Fibroblast of upper back skin (primary cell): ENCODE measurements around the gene DOCK2.
A peak's percentile ranks its signal among the peaks of the same experiment; 100 is the strongest.
"Not testable (repeated sequence)": the region's sequence is repeated elsewhere in the genome, so short reads cannot be mapped to it uniquely, and the experiment has no call there.

Source experiments
- DNase-seq: peaks from one replicate; pipeline ENCODE4 v3.0.0-alpha.2; 2013

DOCK2 gene

DNA sequence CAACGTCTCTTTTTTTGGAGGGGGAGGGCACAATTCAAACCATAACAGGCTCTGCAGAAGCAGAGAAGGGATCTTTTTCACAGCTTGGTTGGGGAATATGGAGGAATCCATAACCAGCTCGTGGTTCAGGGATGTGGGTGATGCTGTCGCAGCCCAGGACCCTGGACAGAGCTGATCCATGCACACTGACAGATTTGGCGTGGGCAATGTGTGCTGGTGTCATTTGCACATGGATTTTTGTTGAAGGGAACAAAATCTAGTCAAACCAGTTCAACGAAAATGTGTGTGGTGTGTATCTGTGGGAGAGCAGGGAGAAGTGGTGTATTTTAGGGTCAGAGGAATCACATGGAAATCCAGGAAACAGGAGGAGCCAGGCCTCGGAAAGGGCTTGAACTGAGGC, 4.2 kb downstream of the DOCK2 start:
- DNase-seq = peak; percentile 44

- no peak for DNase-seq
Observed at GRCh38 chr5:169646856-169647255, 9.8 kb downstream of the DOCK2 start.

DNA sequence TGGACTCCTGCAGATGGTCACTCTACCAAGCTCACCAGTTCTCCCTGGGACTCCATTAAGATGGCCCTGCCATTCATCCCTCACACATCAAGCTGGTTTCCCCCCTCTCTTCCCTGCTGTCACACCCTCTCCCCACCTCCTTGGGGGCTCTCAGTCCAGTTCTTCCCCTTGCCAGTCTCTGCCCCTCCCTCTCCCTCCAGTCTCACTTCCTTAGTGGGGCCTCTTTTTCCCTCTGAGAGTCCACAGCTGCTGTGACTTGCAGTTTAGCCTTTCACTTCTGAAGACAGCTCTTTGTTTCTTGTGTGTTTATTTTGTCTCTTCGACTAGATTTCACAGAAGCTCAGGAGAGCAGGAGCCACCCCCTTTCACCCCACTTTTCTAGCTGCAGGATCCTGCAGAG, 10.5 kb downstream of the DOCK2 start:
- no peak for DNase-seq

DNA sequence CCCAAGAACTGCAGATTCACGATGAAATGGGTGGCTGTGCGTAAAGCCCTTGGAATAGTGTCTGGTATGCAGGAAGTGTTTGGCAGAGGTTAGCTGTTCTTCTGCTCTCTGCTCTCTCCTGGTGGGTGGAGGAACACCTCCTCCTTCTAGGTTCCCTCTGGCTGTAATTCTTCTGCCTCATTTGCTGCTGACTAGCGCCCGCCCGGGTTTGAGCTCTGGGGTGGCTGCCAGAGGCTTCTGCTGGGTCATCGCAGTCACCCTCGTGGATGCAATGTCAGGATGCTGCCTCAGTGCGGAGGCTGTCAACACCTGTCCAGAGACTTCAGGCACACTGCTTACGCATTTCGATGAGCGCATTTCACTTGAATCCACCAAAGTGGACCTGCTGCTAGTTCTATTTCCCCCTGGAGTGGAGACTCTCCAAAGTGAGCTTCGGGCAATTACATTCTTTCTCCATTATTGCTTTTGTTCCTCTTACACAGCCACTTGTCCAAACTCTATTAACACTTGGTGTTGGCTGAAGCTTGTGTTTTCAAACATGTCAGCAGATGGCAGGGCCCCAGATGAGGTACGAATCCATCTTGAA, 11.7 kb downstream of the DOCK2 start:
- no peak for DNase-seq

- DNase-seq = no peak
Observed at GRCh38 chr5:169649486-169649885, 12.4 kb downstream of the DOCK2 start.

DNA sequence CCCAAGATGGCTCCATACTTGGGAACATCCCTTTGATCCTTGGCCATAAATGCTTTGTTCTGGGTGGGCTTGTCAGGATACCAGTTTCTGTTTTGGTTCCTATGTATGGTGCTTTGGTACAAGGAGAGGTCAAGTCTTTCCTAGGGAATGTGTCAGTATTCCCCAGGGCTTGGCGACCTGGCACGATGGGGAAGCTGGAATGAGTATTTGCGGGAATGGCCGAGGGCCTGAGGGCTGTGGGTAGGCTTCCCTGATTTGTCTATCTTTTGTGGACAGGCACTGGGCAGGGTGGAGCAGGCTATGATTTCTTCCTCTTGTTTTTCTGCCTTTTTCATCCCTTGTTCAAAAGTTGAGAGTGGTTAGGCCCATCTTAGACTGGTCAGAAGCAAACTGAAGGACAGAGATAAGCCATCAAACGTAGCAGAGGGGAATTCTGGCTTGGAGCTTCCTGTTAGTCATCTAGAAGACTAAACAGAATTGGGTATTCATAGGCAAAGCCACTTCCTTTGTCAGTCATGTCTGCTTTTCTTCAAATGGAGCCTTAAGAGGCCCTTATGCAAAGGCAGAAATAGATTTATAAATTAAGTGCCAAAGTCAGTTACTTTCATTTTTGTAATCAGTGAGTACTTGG, 13.7 kb downstream of the DOCK2 start:
- peak; percentile 55 for DNase-seq

DNA sequence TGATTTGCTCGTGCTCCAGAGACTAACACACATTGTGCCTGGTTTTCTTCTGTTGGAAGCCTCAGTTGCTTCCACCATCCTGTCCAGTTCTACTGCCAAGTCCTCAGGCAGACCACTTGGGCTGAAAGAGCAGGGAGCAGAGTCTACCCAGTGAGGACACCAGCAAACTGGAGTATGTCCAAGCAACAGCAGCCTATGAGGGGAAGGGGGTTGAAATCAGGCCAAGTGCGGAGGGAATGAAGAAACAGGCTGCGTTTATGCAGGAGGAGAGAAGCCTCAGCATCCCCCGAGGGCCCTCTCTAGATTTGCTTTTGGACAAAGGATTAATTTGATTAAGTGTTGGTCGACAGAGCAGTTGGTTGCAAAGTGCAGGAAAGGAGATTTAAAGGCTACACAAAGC, 14.5 kb downstream of the DOCK2 start:
- DNase-seq = no peak

DNA sequence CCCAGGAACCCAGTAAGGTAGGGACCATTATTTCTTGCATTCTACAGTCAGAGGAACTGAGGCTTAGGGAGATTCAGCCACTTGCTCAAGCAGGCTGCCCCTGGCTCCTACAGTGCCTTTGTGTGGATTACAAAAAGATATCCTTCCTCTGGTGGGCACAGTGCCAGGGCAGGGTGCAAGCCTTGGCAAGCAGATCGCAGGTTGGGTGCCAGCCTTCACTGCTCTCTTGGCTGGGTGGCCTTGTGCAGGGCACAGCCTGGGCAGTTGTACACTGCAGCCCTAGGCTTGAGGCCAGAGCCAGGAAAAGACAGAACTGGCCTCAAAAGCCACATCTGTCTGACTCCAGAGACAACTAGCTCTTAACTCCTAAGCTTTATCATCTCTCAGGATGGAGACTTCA, 15.0 kb downstream of the DOCK2 start:
- no peak for DNase-seq

DNA sequence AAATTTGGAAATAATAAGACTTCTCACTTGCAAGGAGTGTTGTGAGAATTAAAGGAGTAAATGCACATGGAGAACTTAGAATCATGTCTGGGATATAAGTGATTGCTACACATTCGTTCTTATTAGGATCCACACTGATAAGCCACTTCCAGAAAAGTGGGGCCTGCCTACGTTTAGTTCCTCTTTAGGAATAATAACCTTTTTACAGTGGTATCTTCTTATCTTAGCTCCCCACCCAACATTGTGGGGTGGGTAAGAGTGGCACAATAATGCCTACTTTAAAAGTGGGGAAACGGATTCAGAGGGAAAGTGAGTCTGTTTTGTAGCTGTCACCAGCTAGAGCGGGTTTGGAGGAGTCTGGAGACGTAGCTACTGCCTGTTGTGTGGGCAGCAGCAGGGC, 16.0 kb downstream of the DOCK2 start:
- DNase-seq = no peak

GRCh38 chr5:169655353-169655752, 18.3 kb downstream of the DOCK2 start:
- DNase-seq = no peak

- no peak for DNase-seq
Observed at GRCh38 chr5:169656125-169656901, 19.2 kb downstream of the DOCK2 start.

DNA sequence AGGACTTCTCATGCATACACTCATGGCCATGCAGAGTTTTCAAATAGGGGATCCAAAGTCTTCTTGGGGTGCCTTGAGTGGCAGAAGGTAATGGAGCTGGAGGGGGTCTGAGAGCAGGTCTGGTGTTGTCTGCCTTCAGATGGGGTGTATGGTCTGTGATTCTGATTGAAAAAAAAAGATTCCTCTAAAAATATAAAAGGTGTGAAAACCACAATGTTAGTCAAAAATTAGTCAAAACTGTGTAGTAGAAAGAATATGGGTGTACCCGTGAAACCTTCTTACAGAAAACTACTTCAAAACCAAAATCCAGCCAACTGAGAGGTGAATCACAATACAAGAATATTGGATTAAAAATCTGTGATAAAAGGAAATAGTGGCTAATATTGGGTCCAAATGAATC, 20.1 kb downstream of the DOCK2 start:
- no peak for DNase-seq

DNA sequence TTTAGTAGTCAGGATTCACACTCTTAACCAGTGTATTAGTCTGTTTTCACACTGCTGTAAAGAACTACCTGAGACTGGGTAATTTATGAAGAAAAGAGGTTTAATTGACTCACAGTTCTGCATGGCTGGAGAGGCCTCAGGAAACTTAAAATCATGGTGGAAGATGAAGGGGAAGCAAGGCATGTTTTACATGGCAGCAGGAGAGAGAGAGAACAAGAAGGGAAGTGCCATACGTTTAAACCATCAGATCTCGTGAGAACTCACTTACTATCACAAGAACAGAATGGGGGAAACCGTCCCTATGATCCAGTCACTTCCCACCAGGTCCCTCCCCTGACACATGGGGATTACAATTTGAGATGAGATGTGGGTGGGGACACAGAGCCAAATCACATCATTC, 25.4 kb downstream of the DOCK2 start:
- not testable (repeated sequence) for DNase-seq

GRCh38 chr5:169663537-169663936, 26.5 kb downstream of the DOCK2 start:
- no peak for DNase-seq

DNA sequence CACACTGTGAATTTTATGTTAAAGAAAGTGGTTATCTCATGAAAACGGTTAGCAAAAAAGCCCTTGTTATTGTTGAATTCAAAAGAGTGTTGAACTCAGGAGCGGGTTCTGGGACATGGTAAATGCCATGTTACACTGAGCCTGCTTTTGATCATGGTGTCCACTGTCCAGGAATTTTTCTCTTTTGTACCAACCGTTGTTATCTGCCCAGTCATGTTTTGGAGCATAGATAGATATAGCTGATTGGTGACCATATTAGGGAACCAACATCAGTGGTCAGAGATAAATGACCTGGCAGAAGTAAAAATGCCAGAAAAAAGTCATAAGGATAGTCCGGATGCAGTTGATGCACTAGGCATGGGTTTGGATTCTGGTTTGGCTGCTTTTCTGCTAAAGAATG, 29.3 kb downstream of the DOCK2 start:
- DNase-seq = no peak

DNA sequence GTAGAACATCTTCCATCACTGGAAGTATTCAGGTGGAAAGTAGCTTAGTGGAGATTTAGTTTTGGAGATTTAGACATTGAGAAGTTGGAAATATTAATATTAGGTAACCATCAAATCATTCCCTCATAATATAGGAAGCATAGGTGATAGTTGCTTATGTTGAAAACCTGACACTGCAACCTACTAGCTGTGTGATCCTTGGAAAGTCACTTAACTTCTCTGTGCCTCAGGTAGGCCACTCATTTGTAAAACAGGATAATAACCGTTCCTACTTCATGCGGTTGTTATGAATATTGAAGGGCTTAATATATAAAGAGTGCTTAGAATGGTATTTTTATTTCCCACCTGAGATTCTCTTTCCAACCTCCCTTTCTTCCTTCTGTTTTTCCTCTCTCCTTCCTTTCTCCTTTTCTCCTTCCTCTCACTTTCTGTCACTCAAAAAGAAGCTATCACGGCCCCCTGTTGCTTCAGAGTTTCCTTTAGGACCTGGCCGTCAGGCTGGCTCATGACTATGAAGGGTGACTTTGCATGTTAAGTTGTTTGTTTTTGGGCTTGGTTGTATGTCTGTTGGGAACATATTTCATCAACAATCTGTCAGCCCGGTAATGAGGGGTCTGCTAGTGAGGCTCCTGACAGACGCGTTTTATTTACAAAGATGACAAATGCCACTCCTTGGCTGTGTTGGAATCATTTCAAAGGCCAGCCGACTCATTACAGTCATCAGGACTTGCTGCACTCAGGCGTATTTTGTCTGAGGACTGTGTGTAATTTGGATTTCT, 31.0 kb downstream of the DOCK2 start:
- DNase-seq = no peak

DNA sequence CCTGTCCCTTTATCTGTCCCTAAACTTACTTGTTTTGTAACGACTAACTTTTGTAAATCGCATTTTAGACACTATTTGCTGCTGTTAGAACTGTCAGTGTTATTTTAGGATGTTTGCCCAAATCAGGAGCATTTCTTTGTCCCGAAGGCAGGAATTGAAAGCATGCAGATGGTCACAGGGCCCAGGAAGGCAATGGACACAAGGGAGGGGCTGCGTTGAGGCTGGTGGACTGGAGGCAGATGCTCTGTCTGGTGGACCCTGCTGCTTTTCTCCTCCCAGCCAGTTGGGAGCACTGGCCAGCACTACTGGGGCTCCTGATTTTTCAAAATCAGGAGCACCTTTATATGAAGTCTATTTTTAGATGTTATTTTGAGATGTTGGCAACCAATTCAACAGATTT, 31.7 kb downstream of the DOCK2 start:
- DNase-seq = peak; percentile 22

DNA sequence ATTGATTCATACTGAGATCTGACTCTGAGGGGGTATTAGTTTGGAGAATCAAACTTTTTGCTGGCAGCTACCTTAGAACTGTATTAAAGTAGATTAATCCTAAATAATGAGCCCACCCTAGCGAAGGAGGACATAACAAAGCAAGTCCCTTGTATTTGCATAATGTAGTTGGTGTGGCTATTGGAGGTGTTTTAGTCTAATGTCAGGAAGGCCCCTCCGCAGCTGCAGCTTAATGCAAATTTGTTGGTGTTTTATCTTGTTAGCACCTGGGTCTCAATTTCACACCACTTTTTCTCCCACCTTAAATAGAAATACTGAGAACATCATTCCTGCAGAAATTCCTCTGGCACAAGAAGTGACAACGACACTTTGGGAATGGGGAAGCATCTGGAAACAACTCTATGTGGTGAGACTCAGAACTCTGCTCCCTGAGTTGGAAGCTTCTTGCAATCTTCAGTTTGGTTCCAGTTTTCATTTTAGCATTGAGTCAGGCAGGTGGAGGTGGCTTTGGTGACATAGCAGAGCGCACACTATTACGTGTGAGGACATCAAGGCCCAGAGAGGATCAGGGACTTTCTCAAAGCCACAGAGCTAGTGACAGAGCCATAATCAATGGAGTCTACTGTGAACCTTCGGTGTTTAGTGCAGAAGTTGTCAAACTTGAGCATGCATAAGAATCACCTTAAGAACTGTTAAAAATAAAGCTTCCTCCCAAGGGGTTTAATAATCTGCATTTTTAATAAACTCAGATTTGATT, 33.9 kb downstream of the DOCK2 start:
- no peak for DNase-seq

- DNase-seq = no peak
Observed at GRCh38 chr5:169682026-169682425, 45.0 kb downstream of the DOCK2 start.

GRCh38 chr5:169686137-169686536, 49.1 kb downstream of the DOCK2 start:
- DNase-seq = no peak

DNA sequence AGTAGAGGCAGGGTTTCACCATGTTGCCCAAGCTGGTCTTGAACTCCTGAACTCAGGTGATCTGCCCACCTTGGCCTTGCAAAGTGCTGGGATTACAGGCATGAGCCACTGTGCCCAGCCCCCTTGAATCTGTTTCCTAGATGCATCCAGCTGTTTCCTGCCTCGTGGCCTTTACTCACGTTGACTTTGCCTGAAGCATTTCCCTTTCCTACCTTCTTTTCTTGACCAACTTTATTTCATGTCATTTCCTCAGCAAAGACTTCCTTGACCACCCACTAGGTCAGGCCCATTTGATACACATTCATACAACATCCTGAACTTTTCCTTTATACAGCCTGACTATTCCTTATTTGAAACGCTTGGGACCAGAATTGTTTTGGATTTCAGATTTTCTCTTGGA, 51.0 kb downstream of the DOCK2 start:
- DNase-seq = no peak

GRCh38 chr5:169691471-169691870, 54.4 kb downstream of the DOCK2 start:
- no peak for DNase-seq

GRCh38 chr5:169694091-169694625, 57.1 kb downstream of the DOCK2 start:
- DNase-seq = peak; percentile 56
